ENCODE measurements around the gene PASK.

- no peak for TF ChIP-seq CTCF (IDR thresholded peaks at IDR 0.05)
- TF ChIP-seq EZH2 (IDR thresholded peaks at IDR 0.05): peak; percentile 48
- TF ChIP-seq EZH2phosphoT487 (IDR thresholded peaks at IDR 0.05): no peak
Measured at GRCh38 chr2:241102239-241102803, 47.0 kb downstream of the PASK start, which contains the start of gene MTERF4.

Measured in neural progenitor cell (in vitro differentiated cells).